NCI-H2107 (cell line): ENCODE measurements around the gene OR51T1.
"Not testable (repeated sequence)": the region's sequence is repeated elsewhere in the genome, so short reads cannot be mapped to it uniquely, and the experiment has no call there.

Experiments used
- DNase-seq: peaks from one replicate; lab custom pipeline; 2025; lab: John Stamatoyannopoulos, UW

The OR51T1 gene, protein sequence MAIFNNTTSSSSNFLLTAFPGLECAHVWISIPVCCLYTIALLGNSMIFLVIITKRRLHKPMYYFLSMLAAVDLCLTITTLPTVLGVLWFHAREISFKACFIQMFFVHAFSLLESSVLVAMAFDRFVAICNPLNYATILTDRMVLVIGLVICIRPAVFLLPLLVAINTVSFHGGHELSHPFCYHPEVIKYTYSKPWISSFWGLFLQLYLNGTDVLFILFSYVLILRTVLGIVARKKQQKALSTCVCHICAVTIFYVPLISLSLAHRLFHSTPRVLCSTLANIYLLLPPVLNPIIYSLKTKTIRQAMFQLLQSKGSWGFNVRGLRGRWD

DNA sequence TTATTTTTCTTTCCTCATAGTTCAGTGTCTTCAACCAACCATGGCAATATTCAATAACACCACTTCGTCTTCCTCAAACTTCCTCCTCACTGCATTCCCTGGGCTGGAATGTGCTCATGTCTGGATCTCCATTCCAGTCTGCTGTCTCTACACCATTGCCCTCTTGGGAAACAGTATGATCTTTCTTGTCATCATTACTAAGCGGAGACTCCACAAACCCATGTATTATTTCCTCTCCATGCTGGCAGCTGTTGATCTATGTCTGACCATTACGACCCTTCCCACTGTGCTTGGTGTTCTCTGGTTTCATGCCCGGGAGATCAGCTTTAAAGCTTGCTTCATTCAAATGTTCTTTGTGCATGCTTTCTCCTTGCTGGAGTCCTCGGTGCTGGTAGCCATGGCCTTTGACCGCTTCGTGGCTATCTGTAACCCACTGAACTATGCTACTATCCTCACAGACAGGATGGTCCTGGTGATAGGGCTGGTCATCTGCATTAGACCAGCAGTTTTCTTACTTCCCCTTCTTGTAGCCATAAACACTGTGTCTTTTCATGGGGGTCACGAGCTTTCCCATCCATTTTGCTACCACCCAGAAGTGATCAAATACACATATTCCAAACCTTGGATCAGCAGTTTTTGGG lies at the start of gene OR51T1:
TSS of gene OR51T1 (plus strand) at position 41 of the 641 bp plus-strand sequence. CDS start at position 41, 0 bp downstream.
- no peak for DNase-seq

DNA sequence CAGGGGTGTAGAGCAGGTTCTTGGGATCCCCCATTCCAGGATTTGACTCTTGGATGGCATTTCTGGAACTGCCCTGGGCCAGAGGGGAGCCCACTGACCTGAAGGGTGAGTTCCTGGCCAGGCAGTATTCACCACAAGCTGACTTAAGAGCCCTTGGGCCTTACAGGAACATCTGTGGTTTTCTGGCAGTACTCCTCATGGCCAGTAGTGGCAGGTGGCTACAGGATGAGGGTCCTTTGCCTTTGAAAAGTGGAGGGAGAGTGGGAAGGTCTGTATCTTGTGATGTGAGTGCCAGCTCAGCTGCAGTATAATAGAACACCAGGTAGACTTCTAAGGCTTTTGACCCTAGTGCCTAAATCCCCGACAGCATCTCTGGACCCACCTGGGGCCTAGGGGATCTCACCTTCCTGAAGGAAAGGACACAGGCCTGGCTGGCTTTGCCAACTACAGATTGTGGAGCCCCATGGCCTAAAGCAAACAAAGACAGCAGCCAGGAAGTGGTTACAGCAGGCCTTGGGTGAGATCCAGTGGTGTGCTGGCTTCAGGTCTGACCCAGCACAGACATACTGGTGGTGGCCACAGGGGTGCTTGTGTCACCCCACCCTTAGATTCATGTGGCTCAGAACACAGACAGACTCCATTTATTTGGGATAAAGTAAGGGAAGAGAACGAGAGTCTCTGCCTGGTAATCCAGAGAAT lies 41.7 kb upstream of the OR51T1 start:
- no peak for DNase-seq

GRCh38 chr11:4848908-4849532 lies 32.7 kb upstream of the OR51T1 start, which contains the start of gene OR51S1:
Gene OR51S1 (minus strand): TSS chr11:4849208. CDS start chr11:4849208, 0 bp downstream.
- DNase-seq = no peak

DNA sequence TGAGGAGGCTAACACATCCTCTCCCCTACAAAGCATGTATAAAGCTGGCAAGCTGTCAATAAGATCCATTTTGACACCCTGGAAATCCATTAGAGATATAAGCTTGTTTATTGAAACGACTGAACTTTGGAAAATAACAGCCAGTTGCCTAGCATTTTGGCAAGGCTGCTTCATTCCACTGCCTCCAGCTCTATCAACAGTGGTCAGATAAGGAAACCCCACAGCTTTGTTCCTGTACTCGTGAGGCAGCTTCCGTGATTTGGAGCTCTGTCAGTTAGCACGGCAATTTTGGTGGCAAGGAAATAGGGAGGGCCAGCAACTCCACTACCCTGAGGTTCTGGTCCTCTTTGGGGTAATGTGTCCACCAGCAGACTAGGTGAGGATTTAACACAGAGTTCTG lies 30.7 kb upstream of the OR51T1 start:
- DNase-seq = no peak

DNA sequence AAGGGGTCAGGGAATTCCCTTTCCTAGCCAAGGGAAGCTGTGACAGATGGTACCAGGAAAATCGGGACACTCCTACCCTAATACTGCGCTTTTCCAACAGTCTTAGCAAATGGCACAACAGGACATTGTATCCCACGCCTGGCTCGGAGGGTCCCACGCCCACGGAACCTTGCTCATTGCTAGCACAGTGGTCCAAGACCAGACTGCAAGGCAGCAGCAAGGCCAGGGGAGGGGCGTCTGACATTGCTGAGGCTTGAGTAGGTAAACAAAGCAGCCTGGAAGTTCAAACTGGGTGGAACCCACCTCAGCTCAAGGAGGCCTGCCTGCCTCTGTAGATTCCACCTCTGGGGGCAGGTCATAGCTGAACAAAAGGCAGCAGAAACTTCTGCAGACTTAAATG lies 27.4 kb upstream of the OR51T1 start:
- DNase-seq = not testable (repeated sequence)

DNA sequence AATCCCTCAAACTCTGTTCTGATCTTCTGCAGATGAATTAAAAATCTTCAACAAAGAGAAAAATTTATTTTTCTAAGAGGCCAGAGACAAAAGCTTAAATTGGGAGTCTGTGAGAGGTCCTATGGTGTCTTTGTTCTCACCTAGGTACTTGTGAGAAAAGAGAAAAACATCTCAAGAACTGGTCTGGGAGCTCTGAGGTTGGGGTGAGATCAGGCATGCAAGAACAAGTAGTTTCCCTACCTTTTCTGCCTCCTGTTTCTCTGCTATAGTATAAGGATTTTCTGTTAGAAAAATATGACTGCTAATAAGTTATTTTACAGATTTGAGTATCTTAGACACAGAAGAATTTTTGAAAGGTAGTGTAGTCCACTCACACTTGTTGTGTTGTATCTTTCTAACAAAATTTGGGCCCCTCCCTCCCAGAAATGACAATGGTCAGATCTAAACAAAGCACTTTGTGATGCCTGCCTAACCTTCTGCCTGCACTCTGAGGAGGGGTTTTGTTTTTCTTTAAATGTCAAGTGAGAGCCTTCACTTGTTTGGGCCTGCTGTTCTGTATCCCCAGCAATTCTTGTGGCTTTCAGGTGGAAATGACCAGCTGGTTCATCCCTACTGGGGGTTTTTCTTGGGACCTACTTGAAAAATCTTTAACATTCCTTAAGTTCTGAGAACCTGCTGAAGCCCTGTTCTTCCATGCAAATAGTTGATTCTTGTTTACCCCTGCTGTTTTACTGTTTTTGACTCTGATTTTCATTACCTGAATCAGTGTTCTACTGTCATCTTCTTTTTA lies 19.1 kb upstream of the OR51T1 start:
- no peak for DNase-seq

GRCh38 chr11:4863876-4864275 lies 17.8 kb upstream of the OR51T1 start:
- no peak for DNase-seq

- no peak for DNase-seq
These were observed 15.8 kb upstream of the OR51T1 start for GRCh38 chr11:4865855-4866254.

DNA sequence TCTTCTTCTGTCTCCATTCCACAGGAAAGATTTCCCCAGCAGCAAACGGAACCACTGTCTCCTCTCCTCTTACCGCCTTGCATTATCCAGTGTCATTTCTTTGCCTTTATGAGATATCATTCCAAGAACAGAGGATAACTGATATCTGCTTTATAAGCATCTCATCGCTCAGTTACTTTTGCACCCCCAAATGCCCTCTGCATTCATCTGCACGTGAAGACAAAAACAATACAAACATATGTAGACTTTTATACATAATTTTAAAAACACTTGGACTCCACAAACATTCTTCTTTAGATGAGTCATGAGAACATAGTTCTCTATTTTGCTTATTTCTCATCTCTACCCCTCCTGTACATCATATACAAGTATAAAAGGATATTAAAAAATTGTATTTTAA lies 512 bp upstream of the OR51T1 start:
- no peak for DNase-seq

DNA sequence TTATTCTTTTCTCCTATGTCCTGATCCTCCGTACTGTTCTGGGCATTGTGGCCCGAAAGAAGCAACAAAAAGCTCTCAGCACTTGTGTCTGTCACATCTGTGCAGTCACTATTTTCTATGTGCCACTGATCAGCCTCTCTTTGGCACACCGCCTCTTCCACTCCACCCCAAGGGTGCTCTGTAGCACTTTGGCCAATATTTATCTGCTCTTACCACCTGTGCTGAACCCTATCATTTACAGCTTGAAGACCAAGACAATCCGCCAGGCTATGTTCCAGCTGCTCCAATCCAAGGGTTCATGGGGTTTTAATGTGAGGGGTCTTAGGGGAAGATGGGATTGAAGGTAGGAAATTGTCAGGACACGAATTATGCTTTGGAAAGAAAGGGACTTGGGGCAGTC lies 843 bp downstream of the OR51T1 start:
- DNase-seq = no peak

GRCh38 chr11:4884361-4884760 lies 2.7 kb downstream of the OR51T1 start:
- DNase-seq = no peak

DNA sequence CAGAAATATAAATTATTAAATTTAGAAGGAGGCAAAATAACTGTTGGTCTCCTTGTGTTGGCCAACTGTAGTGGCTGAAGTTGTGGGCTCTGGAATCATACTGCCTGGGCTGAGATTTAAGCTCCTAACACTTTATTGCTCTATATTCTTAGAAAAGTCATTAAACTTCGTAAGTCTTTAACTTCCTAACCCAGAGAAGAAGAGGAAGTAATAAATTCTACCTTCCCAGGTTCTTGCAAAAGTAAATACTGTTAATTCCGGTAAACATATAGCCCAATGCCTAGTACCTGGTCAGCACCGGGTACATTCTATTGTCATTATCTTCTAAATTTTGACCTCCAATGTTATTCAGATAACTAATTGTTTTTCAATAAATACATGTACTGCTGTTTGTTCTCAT lies 4.5 kb downstream of the OR51T1 start:
- DNase-seq = no peak

- no peak for DNase-seq
These were observed 5.9 kb downstream of the OR51T1 start for GRCh38 chr11:4887591-4887990.

GRCh38 chr11:4890279-4890678 lies 8.6 kb downstream of the OR51T1 start:
- DNase-seq = no peak

- DNase-seq = no peak
These were observed 10.4 kb downstream of the OR51T1 start for GRCh38 chr11:4891996-4892640.

- DNase-seq = no peak
These were observed 21.8 kb downstream of the OR51T1 start, which contains the start of gene OR51A7 for GRCh38 chr11:4903484-4903883. Gene OR51A7 (plus strand): TSS chr11:4903783. CDS start chr11:4907370, 3,587 bp downstream.

- no peak for DNase-seq
These were observed 34.9 kb downstream of the OR51T1 start for GRCh38 chr11:4916581-4916980.

- DNase-seq = no peak
These were observed 37.5 kb downstream of the OR51T1 start, which contains the start of gene OR51G2 for GRCh38 chr11:4919250-4919649. Gene OR51G2 (minus strand): TSS chr11:4919350. CDS start chr11:4915663, 3,687 bp downstream.

DNA sequence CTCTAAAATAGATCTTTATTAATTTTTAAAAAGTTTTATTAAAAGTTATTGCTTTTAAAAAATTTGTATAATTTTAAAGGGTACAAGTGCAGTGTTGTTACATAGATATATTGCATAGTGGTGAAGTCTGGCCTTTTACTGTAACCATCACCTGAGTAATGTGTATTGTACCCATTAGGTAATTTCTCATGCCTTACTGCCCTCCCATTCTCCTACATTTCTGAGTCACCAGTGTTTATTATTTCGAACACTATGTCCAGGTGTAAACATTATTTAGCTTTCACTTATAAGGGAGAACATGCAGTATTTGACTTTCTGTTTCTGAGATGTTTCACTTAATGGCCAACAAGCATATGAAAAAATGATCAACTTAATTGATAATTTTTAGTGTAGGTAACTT lies 40.1 kb downstream of the OR51T1 start:
- DNase-seq = no peak

GRCh38 chr11:4922304-4922703 lies 40.6 kb downstream of the OR51T1 start:
- DNase-seq = no peak

GRCh38 chr11:4924239-4924638 lies 42.5 kb downstream of the OR51T1 start, which contains the start of gene OR51G1:
Gene OR51G1 (minus strand): TSS chr11:4924339. CDS start chr11:4924339, 0 bp downstream.
- DNase-seq = no peak
